Endothelial cell of umbilical vein (primary cell): ENCODE measurements around the gene DUSP5. TPM values are rescaled to one million over a fixed set of nuclear protein-coding genes. Genes with fewer than 3 reads are reported as not detected.

Experiments used
- BruUV-seq: library from RNA; stranded (reverse); fragments of 400-500 nt; replicated peaks from 2 replicates; lab custom pipeline; 2021; lab: Mats Ljungman, UMichigan
- CTCF ChIA-PET: fragments of 300-600, 350-600 bp; sonication (Branson Sonifier 250); formaldehyde crosslinking; loops from one replicate; lab custom pipeline; 2021; ENCODE audit warnings: antibody characterized with exemption, inconsistent platforms; lab: Charles Lee
- POLR2A ChIA-PET: fragments of 300-600, 350-600 bp; sonication (Branson Sonifier 250); formaldehyde crosslinking; loops from one replicate; lab custom pipeline; 2021; ENCODE audit warnings: antibody characterized with exemption, inconsistent platforms; lab: Charles Lee
- DNase-seq: peaks from one replicate; pipeline ENCODE4 v3.0.0-alpha.2; 2011; ENCODE audit warnings: low read depth, low spot score
- FAIRE-seq: peaks from 2 replicates; lab custom pipeline; 2011; peaks lifted over from hg19 to GRCh38; lab: Jason Lieb, UNC
- H2AFZ ChIP-seq: 2 replicates; pipeline ENCODE4 v1.6.0; 2012; ENCODE audit warnings: low read depth, low read length, control low read depth, inconsistent platforms
- H3K27ac ChIP-seq: 2 replicates; pipeline ENCODE4 v1.5.1; 2011; ENCODE audit warnings: low read depth, mild to moderate bottlenecking, control low read depth, low read length, moderate library complexity; ENCODE audit not compliant: insufficient read depth
- H3K27me3 ChIP-seq, 2 experiments: 2 replicates each; pipeline versions ENCODE4 v1.6.0 to v1.6.1; 2011; ENCODE audit warnings: low read length in 2 of 2, mixed read lengths in 1 of 2; ENCODE audit not compliant: control insufficient read depth in 2 of 2, insufficient read depth in 2 of 2
- H3K36me3 ChIP-seq, 2 experiments: 2 replicates in 1 of 2; 3 replicates in 1 of 2; pipeline ENCODE4 v1.5.1; 2011; ENCODE audit warnings: low read length in 2 of 2, mild to moderate bottlenecking in 1 of 2, moderate library complexity in 1 of 2; ENCODE audit not compliant: control insufficient read depth in 2 of 2, insufficient read depth in 2 of 2; ENCODE audit errors: extremely low read depth in 1 of 2
- H3K4me1 ChIP-seq: 3 replicates; pipeline ENCODE4 v1.5.1; 2011; ENCODE audit warnings: mild to moderate bottlenecking, low read length; ENCODE audit not compliant: control insufficient read depth, insufficient read depth; ENCODE audit errors: extremely low read depth
- H3K4me2 ChIP-seq: 2 replicates; pipeline ENCODE4 v1.6.1; 2011; ENCODE audit warnings: low read length, control low read depth, mixed read lengths; ENCODE audit not compliant: insufficient read depth
- H3K4me3 ChIP-seq, 3 experiments: fragments of 200-600 bp in 1 of 3; sonication (generic), shearing (Covaris generic) in 1 of 3; replicated peaks in 1 of 3; 2 replicates each; pipeline ENCODE4 v1.5.1; 2011 to 2016; ENCODE audit warnings: control low read depth in 3 of 3, low read length in 3 of 3, mild to moderate bottlenecking in 2 of 3, inconsistent platforms in 1 of 3, low read depth in 1 of 3, moderate library complexity in 1 of 3; ENCODE audit not compliant: insufficient read depth in 1 of 3
- H3K79me2 ChIP-seq: 2 replicates; pipeline ENCODE4 v1.6.0; 2012; ENCODE audit warnings: low read length, inconsistent platforms; ENCODE audit not compliant: control insufficient read depth, insufficient read depth
- H3K9ac ChIP-seq: replicated peaks from 2 replicates; pipeline ENCODE3; 2011; ENCODE audit warnings: low read length, control low read depth; ENCODE audit not compliant: insufficient read depth; ENCODE audit errors: extremely low read depth
- H3K9me1 ChIP-seq: replicated peaks from 3 replicates; pipeline ENCODE4 v1.6.0; 2011; ENCODE audit warnings: mild to moderate bottlenecking, low read length; ENCODE audit not compliant: control insufficient read depth, insufficient read depth; ENCODE audit errors: extremely low read depth
- H3K9me3 ChIP-seq: replicated peaks from 2 replicates; pipeline ENCODE4 v1.5.1; 2012; ENCODE audit warnings: low read length, inconsistent platforms; ENCODE audit not compliant: control insufficient read depth, insufficient read depth
- H4K20me1 ChIP-seq: replicated peaks from 2 replicates; pipeline ENCODE3; 2011; ENCODE audit warnings: mild to moderate bottlenecking, low read length; ENCODE audit not compliant: control insufficient read depth, insufficient read depth; ENCODE audit errors: extremely low read depth
- CTCF ChIP-seq, 2 donors: IDR thresholded peaks; 1 replicate in 1 of 2; 2 replicates in 1 of 2; pipeline ENCODE4 v1.5.1; 2011; ENCODE audit warnings: low read length in 2 of 2, mild to moderate bottlenecking in 2 of 2, moderate library complexity in 2 of 2, control low read depth in 1 of 2, inconsistent platforms in 1 of 2, low read depth in 1 of 2; ENCODE audit not compliant: insufficient read depth in 1 of 2; ENCODE audit errors: extremely low read depth in 1 of 2
- EZH2 ChIP-seq: IDR thresholded peaks from 2 replicates; pipeline ENCODE4 v1.6.1; 2012; ENCODE audit warnings: borderline replicate concordance, low read depth, mild to moderate bottlenecking, moderate library complexity, low read length, inconsistent platforms; ENCODE audit not compliant: severe bottlenecking
- FOS ChIP-seq: IDR thresholded peaks from 2 replicates; pipeline ENCODE4 v1.6.1; 2011; ENCODE audit warnings: mild to moderate bottlenecking, low read length, moderate library complexity, borderline replicate concordance; ENCODE audit not compliant: insufficient read depth
- JUN ChIP-seq: IDR thresholded peaks from 2 replicates; pipeline ENCODE4 v1.6.1; 2011; ENCODE audit warnings: borderline replicate concordance, low read depth; ENCODE audit not compliant: insufficient read length, insufficient read depth
- MAX ChIP-seq: IDR thresholded peaks from 2 replicates; pipeline ENCODE4 v1.6.1; 2011; ENCODE audit not compliant: insufficient read depth, insufficient read length
- MYC ChIP-seq: IDR thresholded peaks from one replicate; pipeline ENCODE4 v1.6.1; 2011; ENCODE audit warnings: mild to moderate bottlenecking, low read depth, low read length
- dilution Hi-C: fragments of 300-500 bp; cut with MboI; formaldehyde crosslinking; loops from one replicate; pipeline ENCODE4 v1.15.0; 2019; ENCODE audit warnings: low sequenced_read_pairs; ENCODE audit not compliant: extremely low pct_ligation_motif_present
- intact Hi-C: fragments of 100-400 bp; cut with micrococcal nuclease; formaldehyde crosslinking; loops from one replicate; pipeline ENCODE4 v1.10.0; 2022
- polyA plus RNA-seq, 4 experiments: library from polyadenylated mRNA; depleted of rRNA in 3 of 4; stranded (reverse) in 3 of 4; unstranded in 1 of 4; fragments of >200 nt; gene quantifications; 2 replicates each; pipeline versions ENCODE4 v1.2.1 to v1.2.3, GENCODE V29; 2011 to 2012; ENCODE audit warnings: missing spikeins in 1 of 4
- total RNA-seq: library from RNA; stranded (reverse); gene quantifications from 2 replicates; pipeline ENCODE4 v1.2.3, GENCODE V29; 2021

Gene DUSP5
- total and polyA plus RNA-seq, 2 donors (not counting 3 experiments of a cell fraction or from before 2014, with no cell fraction given), result 12.2 to 25.2 TPM

GRCh38 chr10:110461530-110461929, 36.2 kb upstream of the DUSP5 start:
- TF ChIP-seq JUN (no peak), MYC (no peak), EZH2 (no peak), FOS (no peak), MAX (no peak), CTCF (IDR thresholded peaks at IDR 0.05; ENCODE audit: extremely low read depth in 1 of 2, insufficient read depth in 1 of 2, low read depth in 1 of 2, low read length in 2 of 2) (no peak)
- dilution Hi-C loops (no loop called here), intact Hi-C loops (loop anchor here (2.0 kb wide), 3 partner anchors 15 to 107 kb away; partner anchors contain the start of gene DUSP5)
- Histone ChIP-seq H3K36me3 (no peaks in the 10 kb centered on the region), H3K79me2 (no peaks in the 10 kb centered on the region), H3K9ac (no peak overlapping the region), H3K9me3 (no peaks in the 10 kb centered on the region), H3K27me3 (no peaks in the 10 kb centered on the region), H3K4me3 (no peak overlapping the region), H3K4me1 (peaks cover 18% of the 10 kb centered on the region), H3K27ac (no peak overlapping the region), H4K20me1 (no peaks in the 10 kb centered on the region), H3K4me2 (no peak overlapping the region), H3K9me1 (no peaks in the 10 kb centered on the region), H2AFZ (no peak overlapping the region)
- FAIRE-seq (no peak), DNase-seq (no peak)
- POLR2A ChIA-PET, result no interaction called here
- CTCF ChIA-PET, result no interaction called here
- no TSS peak for BruUV-seq
